ENCODE measurements around the gene CPNE4.
"Not testable (repeated sequence)": the region's sequence is repeated elsewhere in the genome, so short reads cannot be mapped to it uniquely, and the experiment has no call there.

CPNE4 gene

DNA sequence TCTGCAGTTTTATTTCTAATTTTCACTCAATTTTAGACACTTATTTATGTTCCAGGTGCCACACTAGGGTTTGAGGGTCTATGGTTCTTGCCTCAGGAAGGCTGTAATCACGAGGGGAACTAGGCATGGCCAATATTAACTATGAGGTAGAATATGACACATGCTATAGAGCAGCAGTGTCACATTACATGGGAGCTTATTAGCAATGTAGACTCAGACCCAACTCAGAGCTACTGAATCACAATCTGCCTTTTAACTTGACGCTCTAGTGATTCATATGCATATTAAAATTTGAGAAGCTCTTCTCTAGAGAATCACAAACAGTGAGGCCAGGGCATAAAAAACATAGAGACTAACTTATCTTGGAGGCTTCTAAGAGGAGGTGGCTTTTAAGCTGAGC is 499.2 kb downstream of the CPNE4 start:
- DNase-seq (ENCODE audit: low read depth), result peak; percentile 75

DNA sequence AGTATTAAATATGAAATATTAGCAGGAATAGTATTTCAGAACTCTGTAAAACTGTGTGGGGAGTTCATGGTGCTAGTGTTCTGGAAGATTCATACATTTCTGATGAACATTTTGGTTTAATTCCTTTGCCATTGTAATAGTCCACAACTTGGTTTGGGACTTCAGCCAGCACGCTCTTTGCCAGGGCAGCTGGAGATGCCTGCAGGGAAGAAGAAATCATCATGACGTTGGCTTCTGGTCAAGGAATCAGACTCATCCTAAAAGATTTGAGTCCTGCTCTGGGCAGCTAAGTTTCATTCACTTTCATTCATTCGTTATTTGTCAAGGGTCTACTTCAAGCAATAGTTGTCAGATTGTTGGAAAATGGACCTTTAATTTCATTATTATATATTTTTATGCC is 499.7 kb downstream of the CPNE4 start:
- peak; percentile 83 for DNase-seq (ENCODE audit: low read depth)

DNA sequence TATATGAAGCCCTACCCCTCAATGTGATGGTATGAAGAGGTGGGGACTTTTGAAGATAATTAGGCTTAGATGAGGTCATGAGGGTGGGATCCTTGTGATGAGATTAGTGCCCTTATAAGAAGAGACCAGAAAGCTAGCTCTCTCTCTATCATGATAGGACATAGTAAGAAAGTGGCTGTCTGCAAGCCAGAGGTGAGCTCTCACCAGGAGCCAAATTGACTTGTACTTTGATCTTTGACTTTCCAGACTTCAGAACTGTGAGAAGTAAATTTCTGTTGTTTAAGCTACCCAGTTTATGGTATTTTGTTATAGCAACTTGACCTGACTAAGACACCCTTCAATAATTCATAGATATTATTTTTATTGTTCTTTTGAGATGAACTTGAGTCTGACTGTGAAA is 502.2 kb downstream of the CPNE4 start:
- no peak for DNase-seq (ENCODE audit: low read depth)

DNA sequence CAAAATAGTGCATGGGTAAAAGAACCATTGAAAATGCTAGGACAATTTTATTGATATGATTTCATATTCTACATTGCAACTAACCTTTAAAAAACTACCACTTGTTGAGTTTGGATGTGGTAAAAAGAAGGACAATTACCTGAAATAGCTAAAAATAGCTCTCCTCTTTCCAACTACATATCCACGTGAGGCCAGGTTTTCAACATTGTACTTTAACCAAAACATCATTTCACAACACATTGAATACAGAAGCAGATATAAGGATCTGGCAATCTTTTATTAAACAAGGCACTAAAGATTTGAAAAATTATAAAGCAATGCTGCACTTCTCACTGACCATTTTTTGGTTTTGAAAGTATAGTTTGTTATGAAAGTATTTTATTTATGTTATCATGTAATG is 504.0 kb downstream of the CPNE4 start:
- DNase-seq (ENCODE audit: low read depth), result no peak

DNA sequence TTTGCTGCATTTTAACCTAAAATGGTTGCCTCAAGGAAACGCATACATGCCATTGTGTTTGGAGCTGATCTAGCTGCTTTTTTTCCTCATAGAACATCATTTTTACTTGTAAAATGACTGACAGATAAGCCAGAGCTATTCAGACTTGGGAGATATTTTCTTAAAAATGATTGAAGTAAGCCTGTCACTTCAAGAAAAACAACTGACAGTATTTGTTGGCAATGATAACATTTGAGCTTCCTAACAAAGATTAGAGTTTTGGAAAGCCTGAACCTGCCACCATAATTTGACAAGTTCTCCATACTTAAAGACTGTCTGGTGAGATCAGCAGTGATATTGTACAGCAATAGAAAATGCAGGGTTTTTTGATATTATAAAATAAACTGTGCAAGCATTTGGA is 504.4 kb downstream of the CPNE4 start:
- DNase-seq (ENCODE audit: low read depth), result no peak

DNA sequence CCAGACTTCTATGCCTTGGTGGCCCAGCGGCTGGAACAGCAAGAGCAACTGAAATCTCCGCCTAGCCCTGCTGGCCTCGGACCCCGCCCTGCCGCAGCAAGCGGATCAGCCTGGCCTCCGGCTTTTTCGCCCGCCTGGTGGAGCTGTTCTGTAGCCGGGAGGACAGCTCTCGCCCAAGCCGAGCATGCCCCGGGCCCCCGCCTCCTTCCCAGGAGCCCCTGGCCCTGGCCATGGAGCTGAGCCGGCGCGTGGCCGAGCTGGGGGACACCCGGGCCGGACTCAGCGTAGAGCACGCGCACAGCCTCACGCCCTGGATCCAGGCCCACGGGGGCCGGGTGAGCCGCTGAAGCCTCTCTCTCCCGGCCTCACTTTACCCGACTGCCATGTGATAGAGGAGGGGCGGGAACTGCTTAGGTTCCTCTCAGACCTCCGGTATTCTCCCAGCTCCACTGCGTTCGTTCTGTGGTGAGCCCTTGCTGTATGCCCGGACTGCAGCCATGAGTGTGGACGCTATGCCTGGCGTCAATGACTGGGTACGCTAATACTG is 507.9 kb downstream of the CPNE4 start:
- peak; percentile 51 for DNase-seq (ENCODE audit: low read depth)

DNA sequence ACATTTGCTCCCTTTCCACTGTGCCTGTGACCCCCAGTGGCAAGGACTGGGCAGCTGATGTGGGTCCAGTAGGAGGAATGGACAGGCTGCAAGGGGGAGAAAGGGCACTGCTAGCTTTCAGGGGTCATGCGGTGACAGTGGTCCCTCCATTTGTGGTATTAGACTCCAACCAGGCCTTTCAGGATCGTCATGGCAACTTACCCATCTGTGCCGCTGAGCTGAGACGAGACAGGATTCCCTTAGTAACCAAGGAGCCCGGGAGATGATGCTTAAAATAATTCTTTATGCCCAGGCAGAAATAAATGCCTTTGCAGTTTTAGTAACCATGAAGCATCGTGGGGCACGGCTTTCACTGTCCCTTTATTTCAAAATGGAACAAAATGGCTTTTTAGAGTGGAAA is 516.1 kb downstream of the CPNE4 start:
- no peak for DNase-seq (ENCODE audit: low read depth)

DNA sequence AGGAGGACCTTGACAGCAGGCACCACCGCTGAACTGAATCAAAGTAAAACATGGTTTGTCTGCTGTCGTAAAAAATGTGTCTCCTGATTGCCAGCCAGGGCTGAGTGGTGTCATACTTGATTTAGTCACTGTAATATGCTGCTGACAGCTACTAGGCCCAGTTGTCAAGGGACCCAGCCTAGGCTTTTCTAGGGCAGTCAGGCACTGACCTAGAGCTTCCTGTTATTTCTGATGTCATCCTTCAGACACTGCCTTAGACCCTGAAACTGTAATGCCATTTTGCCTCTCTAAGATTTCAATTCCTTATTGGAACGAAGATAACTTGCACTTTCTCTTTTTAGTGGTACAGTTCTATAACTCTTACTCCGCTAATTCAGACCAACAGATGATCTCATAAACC is 529.4 kb downstream of the CPNE4 start:
- DNase-seq (ENCODE audit: low read depth), result no peak

DNA sequence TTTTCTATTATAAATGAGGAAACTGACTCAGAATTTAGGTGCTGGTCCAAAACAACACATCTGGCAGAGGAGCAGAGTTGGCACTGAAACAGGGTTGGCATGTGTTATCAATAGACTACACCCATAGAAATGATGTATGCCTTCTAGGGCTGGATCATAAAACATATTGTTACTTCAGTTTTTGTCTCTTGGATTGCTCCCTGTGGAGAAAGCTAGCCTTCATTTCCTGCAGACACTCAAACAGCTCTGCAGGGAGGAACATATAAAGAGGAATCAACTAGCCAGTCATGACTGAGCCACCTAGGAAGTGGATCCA is 531.5 kb downstream of the CPNE4 start:
- DNase-seq (ENCODE audit: low read depth), result peak; percentile 12

DNA sequence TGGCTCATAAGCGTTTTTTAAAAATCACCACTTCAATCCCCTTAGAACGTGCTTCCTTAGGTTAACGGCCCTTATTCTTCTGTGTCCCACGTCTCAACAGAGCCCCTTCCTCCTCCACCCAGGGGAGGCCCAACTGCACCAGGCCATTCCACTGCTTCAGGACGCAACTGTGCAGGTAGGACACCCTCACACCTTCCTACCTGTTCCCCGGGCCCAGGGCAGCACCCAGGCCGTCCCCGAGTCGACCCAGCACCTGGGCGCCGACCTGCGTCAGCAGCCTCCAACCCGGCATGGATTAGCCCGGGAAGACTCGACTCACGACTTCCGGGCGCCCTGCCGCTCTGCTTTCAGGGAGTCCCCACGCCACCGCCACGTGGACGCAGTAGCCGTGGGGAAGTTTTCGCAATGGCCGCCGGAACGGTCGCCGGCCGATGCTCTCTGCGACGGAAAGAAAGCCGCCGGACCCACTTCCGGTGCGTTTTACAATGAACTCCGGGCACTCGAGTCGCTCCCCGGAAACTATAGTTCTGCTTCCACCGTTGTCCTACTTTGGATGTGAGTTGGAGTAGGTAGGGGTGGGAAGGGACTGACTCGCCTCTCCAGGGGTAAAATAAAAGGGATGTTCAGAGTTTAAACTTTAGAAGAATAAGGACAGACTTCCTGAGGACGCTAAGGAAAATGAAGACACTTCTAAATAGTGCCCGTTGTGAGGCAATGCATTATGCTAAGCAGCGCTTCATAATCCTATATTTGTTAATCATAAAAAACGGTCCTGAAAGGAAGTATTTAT is 532.1 kb downstream of the CPNE4 start, which contains the start of gene MRPL3:
Gene MRPL3 (minus strand): TSS at position 442 of the 790 bp plus-strand sequence. CDS start 150 bp downstream, at position 292.
- DNase-seq (ENCODE audit: low read depth), result peak; percentile 91

DNA sequence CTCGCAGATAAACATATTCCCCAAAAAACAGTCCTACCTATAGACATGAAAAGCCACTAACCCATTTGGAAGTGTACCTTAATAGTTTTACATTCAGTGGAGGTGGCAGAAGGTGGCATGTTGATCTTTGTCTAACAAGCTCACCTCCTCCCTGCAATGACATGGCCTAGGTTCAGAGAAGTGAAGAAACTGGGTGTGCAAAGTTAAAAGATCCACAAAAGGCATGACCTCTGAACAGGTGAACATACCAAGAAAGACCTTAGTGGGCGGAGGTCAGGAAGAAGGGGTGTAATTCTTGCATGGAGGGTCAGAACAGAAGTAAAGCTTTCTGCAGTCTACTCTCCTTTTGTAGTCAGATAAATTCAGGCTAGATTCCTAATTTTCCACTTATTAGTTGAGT is 532.9 kb downstream of the CPNE4 start:
- no peak for DNase-seq (ENCODE audit: low read depth)

DNA sequence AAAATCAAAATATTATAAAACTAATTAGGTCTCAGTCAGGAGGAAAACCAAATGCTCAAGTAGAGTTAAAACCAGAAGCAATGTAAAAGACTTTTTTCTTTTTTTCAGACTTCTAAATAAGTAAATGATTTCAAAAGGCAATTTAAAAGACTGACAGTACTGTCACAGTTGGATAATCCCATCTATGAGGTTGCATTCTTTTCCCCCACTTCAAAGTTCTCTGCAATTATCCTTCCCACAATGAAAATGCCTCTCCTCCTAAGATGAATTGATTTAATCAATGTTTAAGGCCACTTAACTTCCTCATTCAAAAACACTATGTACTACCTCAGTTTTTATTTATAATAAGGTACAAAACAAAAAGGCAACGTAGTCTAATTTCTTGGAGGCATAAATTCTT is 540.1 kb downstream of the CPNE4 start:
- no peak for DNase-seq (ENCODE audit: low read depth)

DNA sequence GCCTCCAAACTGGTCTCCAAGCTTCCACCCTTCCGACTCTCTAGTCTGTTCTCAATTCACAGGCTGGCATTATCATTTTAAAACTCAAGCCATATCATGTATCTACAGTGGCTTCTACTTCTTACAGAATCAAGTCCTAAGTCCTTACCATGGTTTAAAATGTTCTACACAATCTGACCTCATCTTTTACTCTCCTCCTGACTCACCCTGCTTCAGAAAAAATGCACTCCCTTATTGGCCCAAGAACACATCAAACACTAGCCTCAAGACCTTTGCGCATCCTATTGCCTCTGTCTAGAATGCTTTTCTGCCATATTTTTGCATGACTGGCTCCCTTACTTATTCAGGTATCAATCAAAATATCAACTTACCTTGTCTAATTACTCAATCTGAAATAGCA is 543.0 kb downstream of the CPNE4 start:
- no peak for DNase-seq (ENCODE audit: low read depth)

DNA sequence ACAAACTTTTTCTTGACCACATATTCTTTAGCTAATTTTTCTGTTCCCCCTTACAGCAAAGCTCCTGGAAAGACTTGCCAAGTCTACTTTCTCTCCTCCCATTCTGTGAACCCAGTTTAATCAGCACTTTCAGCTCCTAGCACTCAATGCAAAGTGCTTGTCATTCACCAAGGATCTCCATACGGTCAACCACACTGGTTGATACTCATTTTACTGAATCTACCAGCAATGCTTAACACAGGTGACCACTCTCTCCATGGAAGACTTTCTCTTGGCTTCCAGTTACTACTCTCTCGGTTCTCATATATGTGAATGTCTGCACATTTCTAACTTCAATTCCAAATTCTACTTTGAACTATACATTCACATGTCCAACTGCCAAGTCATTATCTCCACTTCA is 543.7 kb downstream of the CPNE4 start:
- DNase-seq (ENCODE audit: low read depth), result no peak

DNA sequence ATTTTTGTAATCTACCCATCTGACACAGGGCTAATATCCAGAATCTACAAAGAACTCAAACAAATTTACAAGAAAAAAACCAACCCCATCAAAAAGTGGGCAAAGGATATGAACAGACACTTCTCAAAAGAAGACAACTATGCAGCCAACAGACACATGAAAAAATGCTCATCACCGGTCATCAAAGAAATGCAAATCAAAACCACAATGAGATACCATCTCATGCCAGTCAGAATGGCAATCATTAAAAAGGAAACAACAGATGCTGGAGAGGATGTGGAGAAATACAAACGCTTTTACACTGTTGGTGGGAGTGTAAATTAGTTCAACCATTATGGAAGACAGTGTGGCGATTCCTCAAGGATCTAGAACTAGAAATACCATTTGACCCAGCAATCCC is 548.3 kb downstream of the CPNE4 start:
- DNase-seq (ENCODE audit: low read depth), result not testable (repeated sequence)

DNA sequence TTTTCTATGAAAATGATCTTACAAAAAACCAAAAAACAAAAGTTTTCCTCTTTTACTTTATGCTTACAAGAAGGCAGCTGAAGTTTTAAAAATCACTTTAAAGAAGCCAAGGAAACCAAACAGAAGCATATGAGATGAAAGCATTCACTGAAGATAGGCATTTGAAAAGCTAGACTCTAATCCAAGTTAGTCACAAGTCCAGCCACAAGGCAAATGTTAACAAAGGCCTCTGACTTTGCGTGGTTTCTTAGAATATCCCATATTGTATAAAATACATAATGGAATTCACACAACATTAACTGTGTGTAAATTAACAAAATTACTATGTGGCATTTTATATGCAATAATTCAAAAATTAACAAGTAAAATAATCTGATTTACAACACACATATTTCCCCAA is 549.7 kb downstream of the CPNE4 start:
- DNase-seq (ENCODE audit: low read depth), result no peak

DNA sequence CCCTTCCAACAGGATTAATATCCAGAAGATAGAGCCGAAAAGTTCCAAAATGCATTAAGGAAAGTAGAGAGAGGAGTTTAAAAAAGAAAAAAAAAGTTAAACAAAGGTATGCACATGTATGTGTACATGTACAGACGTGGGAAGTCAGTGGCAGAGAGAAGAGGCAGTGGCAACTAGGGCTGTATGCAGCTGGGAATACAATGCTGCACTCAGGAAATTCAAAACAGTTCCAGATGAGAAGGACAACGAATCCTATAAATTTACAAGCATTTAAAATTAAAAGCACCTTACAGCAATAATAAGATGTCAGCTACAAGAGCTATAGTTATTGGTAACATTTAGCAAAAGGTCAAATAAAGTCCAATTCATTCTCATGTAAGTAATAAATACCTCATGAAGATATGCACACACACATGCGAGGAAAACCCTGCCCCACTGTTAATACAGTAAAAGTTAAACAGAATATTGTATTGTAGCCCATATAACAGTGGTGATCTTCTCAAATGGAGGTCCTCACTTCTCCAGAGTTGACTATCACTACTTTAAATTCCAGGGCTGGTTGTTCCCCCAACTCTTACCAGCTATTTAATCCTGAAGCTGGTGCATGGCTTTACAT is 550.2 kb downstream of the CPNE4 start:
- DNase-seq (ENCODE audit: low read depth), result no peak
